LNCAP (cell line): Measurements from ENCODE around the gene FRAT2.

Experiments
- CTCF ChIP-seq: fragments of 450-650 bp; IDR thresholded peaks from 2 replicates; pipeline ENCODE4 v1.5.1; 2017; ENCODE audit warnings: mild to moderate bottlenecking

The FRAT2 gene

GRCh38 chr10:97362310-97363033 lies 27.9 kb upstream of the FRAT2 start:
- no peak for TF ChIP-seq CTCF

- TF ChIP-seq CTCF, result no peak
Observed at GRCh38 chr10:97361537-97361901, 27.0 kb upstream of the FRAT2 start.

GRCh38 chr10:97360705-97361536 lies 26.4 kb upstream of the FRAT2 start:
- no peak for TF ChIP-seq CTCF

- no peak for TF ChIP-seq CTCF
Observed at GRCh38 chr10:97358781-97359180, 24.3 kb upstream of the FRAT2 start.

DNA sequence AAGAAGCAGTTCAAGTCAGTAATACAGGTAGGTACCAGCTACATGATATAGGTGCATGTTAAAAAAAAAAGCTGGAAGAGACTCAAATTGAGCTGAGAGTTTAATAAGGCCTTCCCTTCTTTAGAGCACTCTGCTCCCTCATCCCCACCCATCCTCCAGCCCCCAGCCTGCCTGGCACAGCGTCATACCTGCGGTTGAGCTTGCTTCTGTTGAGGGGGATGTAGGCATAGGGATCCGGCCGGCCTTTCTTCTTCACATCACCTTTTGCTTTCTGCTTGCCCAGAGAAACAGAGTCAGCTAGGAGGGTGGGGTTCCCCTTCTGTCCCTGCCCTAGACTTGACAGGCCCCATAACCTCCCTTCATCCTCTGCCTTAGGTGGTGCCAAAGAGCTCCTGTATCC lies 23.8 kb upstream of the FRAT2 start:
- no peak for TF ChIP-seq CTCF

- no peak for TF ChIP-seq CTCF
Observed at GRCh38 chr10:97356918-97357317, 22.4 kb upstream of the FRAT2 start.

GRCh38 chr10:97356318-97356914 lies 21.9 kb upstream of the FRAT2 start:
- no peak for TF ChIP-seq CTCF
